Uterus (tissue), 4 donors: ENCODE measurements around the gene GRPEL2. TPM values are rescaled to one million over a fixed set of nuclear protein-coding genes. Genes with fewer than 3 reads are reported as not detected.
A peak's percentile ranks its signal among the peaks of the same experiment; 100 is the strongest.

Experiments
- DNase-seq, 2 donors: peaks; one replicate each; pipeline ENCODE4 v3.0.0-alpha.2; 2019 to 2020
- H3K27ac ChIP-seq, 2 donors: fragments of 200-600 bp; sonication (generic); 1 replicate in 1 of 2; 2 replicates in 1 of 2; pipeline ENCODE4 v1.5.1; 2016 to 2018
- H3K27me3 ChIP-seq, 2 donors: fragments of 200-600 bp; sonication (generic); one replicate each; pipeline ENCODE4 v1.5.1; 2018 to 2019; ENCODE audit warnings: control low read depth in 1 of 2
- H3K36me3 ChIP-seq, 2 donors: fragments of 200-600 bp; sonication (generic); one replicate each; pipeline ENCODE4 v1.5.1; 2019; ENCODE audit warnings: control low read depth in 1 of 2
- H3K4me1 ChIP-seq, 2 donors: fragments of 200-600 bp; sonication (generic); one replicate each; pipeline ENCODE4 v1.5.1; 2018 to 2019; ENCODE audit warnings: control low read depth in 1 of 2
- H3K4me3 ChIP-seq, 2 donors: fragments of 200-600 bp; sonication (generic); 1 replicate in 1 of 2; 2 replicates in 1 of 2; pipeline ENCODE4 v1.5.1; 2018 to 2019; ENCODE audit warnings: mild to moderate bottlenecking in 1 of 2
- H3K9me3 ChIP-seq, 2 donors: fragments of 200-600 bp; sonication (generic); one replicate each; pipeline ENCODE4 v1.5.1; 2019; ENCODE audit warnings: control low read depth in 1 of 2
- POLR2A ChIP-seq, 2 donors: fragments of 450-650 bp; IDR thresholded peaks; one replicate each; pipeline ENCODE4 v1.6.1; 2016; ENCODE audit warnings: antibody characterized with exemption in 2 of 2, mild to moderate bottlenecking in 1 of 2, moderate library complexity in 1 of 2
- intact Hi-C: fragments of 100-400 bp; cut with DNase I; formaldehyde crosslinking; loops from one replicate; pipeline ENCODE4 v1.15.1; 2023; ENCODE audit warnings: low total_unique reads
- total RNA-seq, 4 donors: library from RNA; depleted of rRNA in 3 of 4; stranded (reverse); fragments of >200 nt in 3 of 4; gene quantifications; one replicate each; pipeline versions ENCODE4 v1.1.0 to v1.2.4, GENCODE V29; 2014 to 2023
- TF ChIP-seq, protein P1 (sequence below), 4 experiments: fragments of 200-600 bp in 2 of 4; fragments of 450-650 bp in 2 of 4; sonication (generic) in 2 of 4; IDR thresholded peaks; one replicate each; pipeline ENCODE4 v1.5.1; 2016 to 2019; ENCODE audit warnings: antibody characterized with exemption in 4 of 4, mild to moderate bottlenecking in 2 of 4, moderate library complexity in 1 of 4
- donor health status: DM: yes; HTN: yes; CAD: no.

Gene GRPEL2
- total RNA-seq, 4 donors from 2014 or later = 13.5 to 27.0 (median 22.6) TPM

DNA sequence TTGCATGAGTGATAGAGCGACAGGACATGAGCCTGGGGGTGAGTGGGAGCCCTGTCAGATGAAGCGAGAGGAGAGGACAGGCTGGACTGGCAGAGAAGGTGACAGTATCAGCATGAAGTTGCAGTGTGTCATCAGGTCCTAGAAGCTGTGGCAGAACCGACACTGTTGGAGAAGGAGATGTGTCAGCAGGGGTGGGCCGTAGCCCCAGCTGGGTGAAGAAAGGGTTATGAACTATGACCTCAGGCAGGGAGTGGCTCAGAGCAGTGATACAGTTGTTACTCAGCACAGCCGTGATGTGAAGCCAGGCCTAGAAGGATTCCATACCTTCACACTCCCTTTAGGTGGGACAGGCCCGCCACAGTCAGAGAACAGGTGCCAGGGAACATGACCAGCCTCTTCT is 20.1 kb downstream of the GRPEL2 start:
- no peak overlapping the region for H3K4me3 ChIP-seq
- no peaks in the 10 kb centered on the region for H3K4me1 ChIP-seq
- H3K27ac ChIP-seq = no peak overlapping the region
- H3K9me3 ChIP-seq = no peaks in the 10 kb centered on the region
- H3K27me3 ChIP-seq = no peaks in the 10 kb centered on the region
- intact Hi-C loops = loop anchor here (5.0 kb wide), 1 partner anchor 202 kb away; no protein-coding TSS in a partner anchor
- TF ChIP-seq, protein P1, sequence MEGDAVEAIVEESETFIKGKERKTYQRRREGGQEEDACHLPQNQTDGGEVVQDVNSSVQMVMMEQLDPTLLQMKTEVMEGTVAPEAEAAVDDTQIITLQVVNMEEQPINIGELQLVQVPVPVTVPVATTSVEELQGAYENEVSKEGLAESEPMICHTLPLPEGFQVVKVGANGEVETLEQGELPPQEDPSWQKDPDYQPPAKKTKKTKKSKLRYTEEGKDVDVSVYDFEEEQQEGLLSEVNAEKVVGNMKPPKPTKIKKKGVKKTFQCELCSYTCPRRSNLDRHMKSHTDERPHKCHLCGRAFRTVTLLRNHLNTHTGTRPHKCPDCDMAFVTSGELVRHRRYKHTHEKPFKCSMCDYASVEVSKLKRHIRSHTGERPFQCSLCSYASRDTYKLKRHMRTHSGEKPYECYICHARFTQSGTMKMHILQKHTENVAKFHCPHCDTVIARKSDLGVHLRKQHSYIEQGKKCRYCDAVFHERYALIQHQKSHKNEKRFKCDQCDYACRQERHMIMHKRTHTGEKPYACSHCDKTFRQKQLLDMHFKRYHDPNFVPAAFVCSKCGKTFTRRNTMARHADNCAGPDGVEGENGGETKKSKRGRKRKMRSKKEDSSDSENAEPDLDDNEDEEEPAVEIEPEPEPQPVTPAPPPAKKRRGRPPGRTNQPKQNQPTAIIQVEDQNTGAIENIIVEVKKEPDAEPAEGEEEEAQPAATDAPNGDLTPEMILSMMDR (IDR thresholded peaks at IDR 0.05) = no peak
- no peak for TF ChIP-seq POLR2A (IDR thresholded peaks at IDR 0.05)
- no peak for DNase-seq
- no peaks in the 10 kb centered on the region for H3K36me3 ChIP-seq

DNA sequence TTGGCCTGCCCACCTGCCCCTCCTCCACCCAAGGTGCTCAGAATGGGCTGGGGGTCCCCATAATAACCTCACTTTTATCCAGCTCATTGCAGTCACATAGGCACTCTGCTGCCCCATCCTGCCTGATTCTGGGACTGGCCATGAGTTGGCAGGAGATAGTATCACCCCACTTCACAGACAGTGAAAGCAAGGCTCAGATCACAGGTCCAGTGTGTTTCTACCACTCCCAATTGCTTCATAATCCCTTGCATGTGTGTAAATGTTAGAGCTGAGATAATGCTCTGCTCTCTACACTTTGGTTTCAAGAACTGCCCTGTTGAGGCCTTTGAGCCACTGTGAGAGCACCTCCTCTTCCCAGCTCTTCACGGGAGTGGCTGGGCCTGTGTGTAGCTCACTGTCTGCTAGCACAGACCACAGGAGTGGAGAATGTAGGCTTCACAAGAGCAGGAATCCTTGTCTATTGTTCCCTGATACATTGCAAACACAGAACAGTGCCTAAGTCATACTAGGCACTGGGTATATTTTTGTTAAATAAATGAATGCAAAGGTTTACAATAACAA is 20.9 kb downstream of the GRPEL2 start:
- intact Hi-C loops = loop anchor here (5.0 kb wide), 1 partner anchor 201 kb away; no protein-coding TSS in a partner anchor
- H3K36me3 ChIP-seq = no peaks in the 10 kb centered on the region
- TF ChIP-seq POLR2A (IDR thresholded peaks at IDR 0.05) = no peak
- TF ChIP-seq, protein P1 (IDR thresholded peaks at IDR 0.05) = no peak
- no peak for DNase-seq
- no peaks in the 10 kb centered on the region for H3K4me1 ChIP-seq
- H3K27ac ChIP-seq = no peak overlapping the region
- no peaks in the 10 kb centered on the region for H3K9me3 ChIP-seq
- H3K4me3 ChIP-seq = no peak overlapping the region
- no peaks in the 10 kb centered on the region for H3K27me3 ChIP-seq

DNA sequence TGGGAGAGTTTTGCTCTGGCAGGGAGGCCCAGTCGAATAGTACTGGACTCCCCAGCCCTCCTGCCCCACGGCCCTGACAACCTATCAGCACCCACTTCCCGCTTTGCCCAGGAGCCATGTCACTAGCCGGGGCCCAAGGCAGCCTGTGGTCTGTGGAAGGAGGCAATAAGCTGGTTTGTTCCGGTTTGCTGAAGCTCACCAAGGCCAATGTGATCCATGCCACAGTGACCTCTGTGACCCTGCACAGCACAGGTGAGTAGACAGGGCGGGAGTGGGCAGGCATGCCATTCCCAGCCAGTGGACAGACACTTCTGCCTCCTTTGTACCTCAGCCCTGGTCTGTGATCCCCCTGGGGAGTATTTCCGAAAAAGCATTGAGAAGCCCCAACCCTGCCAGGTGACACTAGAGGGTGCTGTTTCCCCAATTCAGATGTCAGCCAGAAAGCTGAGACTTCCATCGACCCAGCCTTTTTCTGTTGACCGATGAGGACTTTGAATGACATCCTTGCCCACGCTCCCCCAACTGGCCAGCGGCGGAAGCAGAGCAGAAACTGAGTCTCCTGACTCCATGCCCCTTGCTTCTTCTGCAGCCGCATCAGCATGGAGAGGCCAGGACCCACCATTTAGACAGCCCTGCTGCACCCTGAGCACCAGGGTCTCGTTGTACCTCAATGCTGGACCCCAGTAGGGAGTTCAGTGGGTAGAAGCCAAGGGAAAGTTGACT is 22.1 kb downstream of the GRPEL2 start:
- H3K27ac ChIP-seq = peak overlapping the region in 1 of 2 donors; percentile 35
- TF ChIP-seq, protein P1 (IDR thresholded peaks at IDR 0.05) = peak; percentile 75 to 83 (median 77)
- no peak for TF ChIP-seq POLR2A (IDR thresholded peaks at IDR 0.05)
- H3K4me3 ChIP-seq = no peak overlapping the region
- no peaks in the 10 kb centered on the region for H3K4me1 ChIP-seq
- intact Hi-C loops = loop anchor here (5.0 kb wide), 1 partner anchor 200 kb away; no protein-coding TSS in a partner anchor
- H3K27me3 ChIP-seq = no peaks in the 10 kb centered on the region
- no peaks in the 10 kb centered on the region for H3K9me3 ChIP-seq
- peak; percentile 71 to 80 for DNase-seq
- H3K36me3 ChIP-seq = no peaks in the 10 kb centered on the region

DNA sequence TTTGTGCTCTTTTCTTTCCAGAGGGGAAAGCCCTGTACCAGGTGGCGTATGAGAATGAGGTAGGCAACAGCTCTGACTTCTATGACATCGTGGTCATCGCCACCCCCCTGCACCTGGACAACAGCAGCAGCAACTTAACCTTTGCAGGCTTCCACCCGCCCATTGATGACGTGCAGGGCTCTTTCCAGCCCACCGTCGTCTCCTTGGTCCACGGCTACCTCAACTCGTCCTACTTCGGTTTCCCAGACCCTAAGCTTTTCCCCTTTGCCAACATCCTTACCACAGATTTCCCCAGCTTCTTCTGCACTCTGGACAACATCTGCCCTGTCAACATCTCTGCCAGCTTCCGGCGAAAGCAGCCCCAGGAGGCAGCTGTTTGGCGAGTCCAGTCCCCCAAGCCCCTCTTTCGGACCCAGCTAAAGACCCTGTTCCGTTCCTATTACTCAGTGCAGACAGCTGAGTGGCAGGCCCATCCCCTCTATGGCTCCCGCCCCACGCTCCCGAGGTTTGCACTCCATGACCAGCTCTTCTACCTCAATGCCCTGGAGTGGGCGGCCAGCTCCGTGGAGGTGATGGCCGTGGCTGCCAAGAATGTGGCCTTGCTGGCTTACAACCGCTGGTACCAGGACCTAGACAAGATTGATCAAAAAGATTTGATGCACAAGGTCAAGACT is 22.8 kb downstream of the GRPEL2 start:
- no peak for TF ChIP-seq POLR2A (IDR thresholded peaks at IDR 0.05)
- TF ChIP-seq, protein P1 (IDR thresholded peaks at IDR 0.05) = no peak
- H3K4me3 ChIP-seq = no peak overlapping the region
- no peak for DNase-seq
- no peaks in the 10 kb centered on the region for H3K27me3 ChIP-seq
- H3K9me3 ChIP-seq = no peaks in the 10 kb centered on the region
- no peaks in the 10 kb centered on the region for H3K36me3 ChIP-seq
- H3K4me1 ChIP-seq = no peaks in the 10 kb centered on the region
- intact Hi-C loops = loop anchor here (5.0 kb wide), 1 partner anchor 199 kb away; no protein-coding TSS in a partner anchor
- H3K27ac ChIP-seq = no peak overlapping the region

DNA sequence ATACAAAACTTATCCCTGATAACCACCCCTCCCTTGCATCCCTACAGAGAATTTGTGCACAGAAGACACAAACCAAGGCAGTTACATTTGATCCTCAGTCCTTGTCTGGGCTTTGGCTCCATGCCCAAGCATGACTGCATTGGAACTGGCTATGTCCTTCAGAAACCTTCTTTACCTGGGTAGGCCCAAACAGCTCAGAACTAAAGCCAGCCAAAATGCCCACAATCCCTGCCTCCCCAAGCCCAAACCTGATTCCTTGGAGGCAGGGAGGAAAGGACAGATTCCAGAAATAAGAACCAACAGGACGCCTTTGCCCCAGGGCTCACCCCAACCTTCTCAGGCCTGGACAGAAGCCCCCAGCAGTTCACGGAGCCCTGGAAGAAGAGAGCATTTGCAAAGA is 25.6 kb downstream of the GRPEL2 start:
- H3K27ac ChIP-seq = peak overlapping the region in 1 of 2 donors; percentile 72
- peak in 1 of 2 donors; percentile 42 for DNase-seq
- TF ChIP-seq, protein P1 (IDR thresholded peaks at IDR 0.05) = no peak
- no peak for TF ChIP-seq POLR2A (IDR thresholded peaks at IDR 0.05)
- no peaks in the 10 kb centered on the region for H3K9me3 ChIP-seq
- H3K4me1 ChIP-seq = no peaks in the 10 kb centered on the region
- no peaks in the 10 kb centered on the region for H3K27me3 ChIP-seq
- intact Hi-C loops = no loop called here
- no peak overlapping the region for H3K4me3 ChIP-seq
- H3K36me3 ChIP-seq = no peaks in the 10 kb centered on the region
